H9 (cell line): ENCODE results near the gene TAF8. TPM values are rescaled to one million over a fixed set of nuclear protein-coding genes. Genes with fewer than 3 reads are reported as not detected.

Experiments
- DNase-seq: peaks from one replicate; pipeline ENCODE4 v3.0.0-alpha.2; 2017
- H2AFZ ChIP-seq: one replicate; pipeline ENCODE4 v1.6.1; 2013; ENCODE audit warnings: mild to moderate bottlenecking, low read length, control low read depth, moderate library complexity
- H2AK5ac ChIP-seq: 2 replicates; pipeline ENCODE4 v1.6.1; 2013; ENCODE audit warnings: low read length, control low read depth, mixed read lengths; ENCODE audit not compliant: insufficient read length
- H2BK120ac ChIP-seq: one replicate; pipeline ENCODE4 v1.6.1; 2013; ENCODE audit warnings: low read depth, mild to moderate bottlenecking, low read length, control low read depth, inconsistent platforms; ENCODE audit not compliant: poor library complexity, severe bottlenecking
- H2BK12ac ChIP-seq: 2 replicates; pipeline ENCODE4 v1.6.1; 2013; ENCODE audit warnings: low read length, control low read depth, mixed read lengths, low read depth; ENCODE audit not compliant: insufficient read length
- H2BK15ac ChIP-seq: 2 replicates; pipeline ENCODE4 v1.6.1; 2013; ENCODE audit warnings: low read depth, low read length, control low read depth
- H2BK20ac ChIP-seq: one replicate; pipeline ENCODE4 v1.6.1; 2013; ENCODE audit warnings: low read depth, mild to moderate bottlenecking, low read length, control low read depth, inconsistent platforms; ENCODE audit not compliant: poor library complexity, severe bottlenecking
- H2BK5ac ChIP-seq: 2 replicates; pipeline ENCODE4 v1.6.1; 2013; ENCODE audit warnings: low read length, control low read depth, mixed read lengths; ENCODE audit not compliant: insufficient read length
- H3K14ac ChIP-seq: 2 replicates; pipeline ENCODE4 v1.6.1; 2013; ENCODE audit warnings: low read length, control low read depth; ENCODE audit not compliant: insufficient read depth
- H3K18ac ChIP-seq: 2 replicates; pipeline ENCODE4 v1.6.1; 2013; ENCODE audit warnings: low read depth, mild to moderate bottlenecking, mixed read lengths, low read length, control low read depth; ENCODE audit not compliant: insufficient read length
- H3K23ac ChIP-seq: 2 replicates; pipeline ENCODE4 v1.6.1; 2013; ENCODE audit warnings: low read length, control low read depth, mixed read lengths, low read depth; ENCODE audit not compliant: insufficient read length
- H3K23me2 ChIP-seq: 2 replicates; pipeline ENCODE4 v1.6.1; 2013; ENCODE audit warnings: low read depth, mild to moderate bottlenecking, mixed read lengths, low read length, control low read depth; ENCODE audit not compliant: insufficient read length, poor library complexity, severe bottlenecking
- H3K27ac ChIP-seq: 2 replicates; pipeline ENCODE4 v1.5.1; 2013; ENCODE audit warnings: low read length, control low read depth, mixed read lengths, low read depth; ENCODE audit not compliant: insufficient read length
- H3K27me3 ChIP-seq: 2 replicates; pipeline ENCODE4 v1.6.1; 2013; ENCODE audit warnings: low read length, control low read depth, inconsistent platforms; ENCODE audit not compliant: insufficient read depth
- H3K4ac ChIP-seq: 2 replicates; pipeline ENCODE4 v1.6.1; 2013; ENCODE audit warnings: low read depth, mild to moderate bottlenecking, control low read depth, inconsistent platforms, low read length, moderate library complexity
- H3K4me1 ChIP-seq: 2 replicates; pipeline ENCODE4 v1.6.1; 2013; ENCODE audit warnings: low read length, control low read depth, inconsistent platforms; ENCODE audit not compliant: insufficient read depth
- H3K4me2 ChIP-seq: 2 replicates; pipeline ENCODE4 v1.6.1; 2013; ENCODE audit warnings: low read length, control low read depth, mixed read lengths; ENCODE audit not compliant: insufficient read length, insufficient read depth
- H3K56ac ChIP-seq: 2 replicates; pipeline ENCODE4 v1.6.1; 2013; ENCODE audit warnings: low read depth, mild to moderate bottlenecking, mixed read lengths, low read length, control low read depth; ENCODE audit not compliant: insufficient read length
- H3K79me1 ChIP-seq: 2 replicates; pipeline ENCODE4 v1.6.1; 2013; ENCODE audit warnings: low read depth, mild to moderate bottlenecking, moderate library complexity, low read length, control low read depth, inconsistent platforms; ENCODE audit not compliant: insufficient read depth, poor library complexity, severe bottlenecking
- H3K79me2 ChIP-seq: 2 replicates; pipeline ENCODE4 v1.6.1; 2013; ENCODE audit warnings: low read length, control low read depth, inconsistent platforms; ENCODE audit not compliant: insufficient read depth
- H3K9ac ChIP-seq: 2 replicates; pipeline ENCODE4 v1.6.1; 2013; ENCODE audit warnings: low read length, control low read depth, mixed read lengths; ENCODE audit not compliant: insufficient read length; ENCODE audit errors: extremely low read depth
- H3K9me3 ChIP-seq: one replicate; pipeline ENCODE4 v1.6.1; 2013; ENCODE audit warnings: low read depth, low read length, inconsistent platforms; ENCODE audit not compliant: control insufficient read depth
- H3T11ph ChIP-seq: one replicate; pipeline ENCODE4 v1.6.1; 2013; ENCODE audit warnings: mild to moderate bottlenecking, low read length, control low read depth, inconsistent platforms
- H4K20me1 ChIP-seq: one replicate; pipeline ENCODE4 v1.6.1; 2013; ENCODE audit not compliant: control insufficient read depth, insufficient read length, insufficient read depth
- H4K5ac ChIP-seq: 2 replicates; pipeline ENCODE4 v1.6.1; 2013; ENCODE audit warnings: low read depth, mild to moderate bottlenecking, mixed read lengths, low read length, control low read depth; ENCODE audit not compliant: insufficient read length
- H4K8ac ChIP-seq: replicated peaks from 2 replicates; pipeline ENCODE4 v1.6.1; 2013; ENCODE audit warnings: low read length, control low read depth, mixed read lengths, low read depth; ENCODE audit not compliant: insufficient read length
- H4K91ac ChIP-seq: 2 replicates; pipeline ENCODE4 v1.6.1; 2013; ENCODE audit warnings: low read depth, mild to moderate bottlenecking, moderate library complexity, mixed read lengths, low read length, control low read depth; ENCODE audit not compliant: insufficient read length
- H3K27ac Mint-ChIP-seq, 3 experiments: 2 replicates in 2 of 3; 3 replicates in 1 of 3; pipeline ENCODE4 v1.8.0; 2020 to 2021; ENCODE audit warnings: mixed read lengths in 3 of 3, mild to moderate bottlenecking in 1 of 3, moderate library complexity in 1 of 3
- H3K27me3 Mint-ChIP-seq: 2 replicates; pipeline ENCODE4 v1.8.0; 2021; ENCODE audit warnings: low read depth, mild to moderate bottlenecking, moderate library complexity, mixed read lengths
- H3K36me3 Mint-ChIP-seq, 3 experiments: 2 replicates in 2 of 3; 3 replicates in 1 of 3; pipeline ENCODE4 v1.8.0; 2020 to 2021; ENCODE audit warnings: low read depth in 3 of 3, mixed read lengths in 3 of 3; ENCODE audit not compliant: insufficient read depth in 1 of 3
- H3K4me1 Mint-ChIP-seq, 2 experiments: 2 replicates each; pipeline ENCODE4 v1.8.0; 2020; ENCODE audit warnings: mixed read lengths in 2 of 2
- H3K4me3 Mint-ChIP-seq, 2 experiments: 2 replicates in 1 of 2; 3 replicates in 1 of 2; pipeline ENCODE4 v1.8.0; 2020 to 2021; ENCODE audit warnings: mild to moderate bottlenecking in 2 of 2, mixed read lengths in 2 of 2, moderate library complexity in 1 of 2
- H3K9me3 Mint-ChIP-seq, 2 experiments: 2 replicates in 1 of 2; 3 replicates in 1 of 2; pipeline ENCODE4 v1.8.0; 2020; ENCODE audit warnings: mild to moderate bottlenecking in 2 of 2, mixed read lengths in 2 of 2, moderate library complexity in 1 of 2
- CTCF ChIP-seq: fragments of 200-600 bp; sonication (generic); conservative IDR thresholded peaks from 3 replicates; pipeline ENCODE4 v1.8.0; 2021; ENCODE audit warnings: antibody characterized with exemption, mild to moderate bottlenecking
- WGBS: extraction: QIAGEN DNeasy Blood & Tissue Kit; methylation state at CpG from one replicate; pipeline ENCODE4 v1.1.7; 2013; ENCODE audit warnings: missing lambda C conversion rate, low lambda C conversion rate, mixed read lengths; ENCODE audit not compliant: insufficient read length; ENCODE audit errors: extremely low coverage; 5-methylcytosine and 5-hydroxymethylcytosine counted together
- total RNA-seq: library from RNA; stranded (reverse); gene quantifications from 2 replicates; pipeline ENCODE4 v1.2.1, GENCODE V29; 2021

Gene TAF8
- total RNA-seq, 1 experiment from 2014 or later, result 30.4 TPM

DNA sequence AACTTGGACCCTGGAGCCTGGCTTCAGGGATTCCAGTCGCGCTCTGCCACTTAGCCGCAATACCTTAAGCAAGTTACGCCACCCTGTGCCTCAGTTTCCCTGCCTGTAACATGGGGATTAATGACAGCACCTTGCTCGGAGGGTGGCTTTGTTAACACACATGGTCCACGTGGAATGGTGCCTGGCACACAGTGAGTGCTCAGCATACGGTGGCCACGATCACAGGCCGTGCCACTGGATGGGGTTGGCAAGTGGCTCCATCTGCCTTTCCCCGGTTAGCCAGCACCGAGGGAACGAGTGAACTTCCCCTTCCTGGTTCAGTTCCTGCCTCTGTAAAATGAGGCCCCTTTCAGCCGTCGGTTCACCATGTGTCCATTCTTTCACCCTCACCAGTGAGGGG is 74.9 kb downstream of the TAF8 start:
- Histone ChIP-seq H3K56ac (no peak overlapping the region), H3K79me1 (no peaks in the 10 kb centered on the region), H3T11ph (no peak overlapping the region), H3K18ac (no peak overlapping the region), H3K23ac (no peak overlapping the region), H2BK12ac (no peak overlapping the region), H2BK120ac (no peak overlapping the region), H4K91ac (no peak overlapping the region), H3K4me2 (no peak overlapping the region), H2AK5ac (no peak overlapping the region), H3K9me3 (no peaks in the 10 kb centered on the region), H4K5ac (no peak overlapping the region), H4K20me1 (no peaks in the 10 kb centered on the region), H3K79me2 (0 out of 2 replicates have a peak, but pooled peaks cover 3% of the 10 kb centered on the region), H3K9ac (no peak overlapping the region), H2BK20ac (no peak overlapping the region), H3K23me2 (no peaks in the 10 kb centered on the region), H3K4me1 (no peaks in the 10 kb centered on the region), H3K14ac (no peak overlapping the region), H3K27me3 (no peaks in the 10 kb centered on the region), H4K8ac (no peak overlapping the region), H3K27ac (no peak overlapping the region), H2BK5ac (no peak overlapping the region), H2BK15ac (no peak overlapping the region), H2AFZ (no peak overlapping the region), H3K4ac (no peak overlapping the region)
- Mint-ChIP-seq H3K27me3 (no peaks in the 10 kb centered on the region), H3K36me3 (peaks cover 37 to 76% (median 66%) of the 10 kb centered on the region in 3 experiments), H3K4me1 (0 out of 4 replicates have a peak, but pooled peaks cover 0 to 3% of the 10 kb centered on the region in 2 experiments), H3K27ac (no peak overlapping the region; a peak in 1 of 7 replicates), H3K4me3 (no peak overlapping the region), H3K9me3 (no peaks in the 10 kb centered on the region)
- no CpG with 5 or more reads among the region's 14 CpGs for WGBS
- no peak for DNase-seq
- TF ChIP-seq CTCF, result no peak
